Mammary epithelial cell (primary cell): Measurements from ENCODE around the gene C17orf114.

Source experiments
- EZH2 ChIP-seq: IDR thresholded peaks from 2 replicates; pipeline ENCODE4 v1.6.1; 2012; ENCODE audit warnings: low read length, inconsistent platforms, borderline replicate concordance
- TF ChIP-seq, protein P1 (sequence below), 2 donors: IDR thresholded peaks in 1 of 2; conservative IDR thresholded peaks in 1 of 2; 2 replicates each; pipeline ENCODE4 v1.5.1; 2011 to 2012; ENCODE audit warnings: inconsistent platforms in 2 of 2, low read length in 2 of 2, mild to moderate bottlenecking in 2 of 2, control low read depth in 1 of 2, low read depth in 1 of 2; ENCODE audit not compliant: insufficient read depth in 1 of 2; ENCODE audit errors: extremely low read depth in 1 of 2

DNA sequence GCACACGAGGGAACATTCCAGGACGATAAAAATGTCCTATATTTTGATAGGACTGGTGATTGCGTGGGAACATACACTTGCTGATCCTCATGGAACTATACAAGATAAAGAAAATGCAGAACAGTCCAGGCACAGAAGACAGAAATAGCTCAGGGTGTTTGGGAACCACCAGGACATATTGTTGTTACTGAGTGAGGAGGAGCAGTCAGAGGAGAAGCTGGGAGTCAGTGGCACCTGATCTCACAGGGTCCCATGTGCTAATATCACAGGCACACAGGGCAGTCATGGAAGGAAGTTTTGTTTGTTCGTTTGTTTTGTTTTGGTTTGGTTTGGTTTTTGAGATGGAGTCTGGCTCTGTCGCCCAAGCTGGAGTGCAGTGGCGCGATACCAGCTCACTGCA lies 10.6 kb upstream of the C17orf114 start:
- TF ChIP-seq, protein P1, sequence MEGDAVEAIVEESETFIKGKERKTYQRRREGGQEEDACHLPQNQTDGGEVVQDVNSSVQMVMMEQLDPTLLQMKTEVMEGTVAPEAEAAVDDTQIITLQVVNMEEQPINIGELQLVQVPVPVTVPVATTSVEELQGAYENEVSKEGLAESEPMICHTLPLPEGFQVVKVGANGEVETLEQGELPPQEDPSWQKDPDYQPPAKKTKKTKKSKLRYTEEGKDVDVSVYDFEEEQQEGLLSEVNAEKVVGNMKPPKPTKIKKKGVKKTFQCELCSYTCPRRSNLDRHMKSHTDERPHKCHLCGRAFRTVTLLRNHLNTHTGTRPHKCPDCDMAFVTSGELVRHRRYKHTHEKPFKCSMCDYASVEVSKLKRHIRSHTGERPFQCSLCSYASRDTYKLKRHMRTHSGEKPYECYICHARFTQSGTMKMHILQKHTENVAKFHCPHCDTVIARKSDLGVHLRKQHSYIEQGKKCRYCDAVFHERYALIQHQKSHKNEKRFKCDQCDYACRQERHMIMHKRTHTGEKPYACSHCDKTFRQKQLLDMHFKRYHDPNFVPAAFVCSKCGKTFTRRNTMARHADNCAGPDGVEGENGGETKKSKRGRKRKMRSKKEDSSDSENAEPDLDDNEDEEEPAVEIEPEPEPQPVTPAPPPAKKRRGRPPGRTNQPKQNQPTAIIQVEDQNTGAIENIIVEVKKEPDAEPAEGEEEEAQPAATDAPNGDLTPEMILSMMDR (conservative IDR thresholded peaks at IDR 0.05 in 1 of 2, IDR thresholded peaks at IDR 0.05 in 1 of 2; ENCODE audit: extremely low read depth in 1 of 2, insufficient read depth in 1 of 2, low read depth in 1 of 2, low read length in 2 of 2): no peak
- TF ChIP-seq EZH2: no peak
